HEK293 (cell line): ENCODE measurements around the gene PLXNA2.

ENCODE experiments used
- CTCF ChIA-PET: fragments of 350-600 bp; formaldehyde crosslinking; extraction: SDS; loops from one replicate; lab custom pipeline; 2021; ENCODE audit warnings: antibody characterized with exemption; lab: Yijun Ruan, JAX
- POLR2A ChIA-PET: fragments of 300-600 bp; formaldehyde crosslinking; extraction: SDS; loops from one replicate; lab custom pipeline; 2020; ENCODE audit warnings: antibody characterized with exemption, inconsistent platforms; lab: Yijun Ruan, JAX
- H3K27ac ChIP-seq: fragments of 200-500 bp; sonication (Bioruptor generic); 2 replicates; pipeline ENCODE4 v1.5.1; 2014; ENCODE audit warnings: low read depth, low read length, control low read depth, inconsistent platforms; ENCODE audit errors: extremely low read depth
- H3K36me3 ChIP-seq, 2 experiments: fragments of 200-500 bp in 1 of 2; sonication (Bioruptor generic) in 1 of 2; 1 replicate in 1 of 2; 2 replicates in 1 of 2; pipeline ENCODE4 v1.5.1; 2014 to 2017; ENCODE audit warnings: inconsistent platforms in 2 of 2, low read length in 2 of 2; ENCODE audit not compliant: control insufficient read depth in 2 of 2, insufficient read depth in 1 of 2
- H3K4me1 ChIP-seq: fragments of 200-500 bp; sonication (Bioruptor generic); 2 replicates; pipeline ENCODE4 v1.5.1; 2014; ENCODE audit warnings: mild to moderate bottlenecking, low read length, inconsistent platforms; ENCODE audit not compliant: control insufficient read depth, insufficient read depth
- H3K4me3 ChIP-seq: 2 replicates; pipeline ENCODE4 v1.5.1; 2011; ENCODE audit warnings: low read depth, mild to moderate bottlenecking, control low read depth, low read length, moderate library complexity
- H3K9me3 ChIP-seq: fragments of 200-500 bp; sonication (Bioruptor generic); 2 replicates; pipeline ENCODE4 v1.5.1; 2014; ENCODE audit warnings: low read depth, low read length, inconsistent platforms; ENCODE audit not compliant: control insufficient read depth, insufficient read depth
- KLF7 ChIP-seq: fragments of 450-650 bp; formaldehyde crosslinking; IDR thresholded peaks from 2 replicates; pipeline ENCODE4 v1.5.1; 2016; ENCODE audit warnings: missing biosample characterization, missing genetic modification characterization, borderline replicate concordance
- KLF9 ChIP-seq: fragments of 450-650 bp; formaldehyde crosslinking; IDR thresholded peaks from 2 replicates; pipeline ENCODE4 v1.5.1; 2016; ENCODE audit warnings: missing biosample characterization, missing genetic modification characterization, low read depth
- SCRT1 ChIP-seq: fragments of 450-650 bp; formaldehyde crosslinking; IDR thresholded peaks from 2 replicates; pipeline ENCODE4 v1.5.1; 2016; ENCODE audit warnings: missing biosample characterization, missing genetic modification characterization, borderline replicate concordance
- TRIM28 ChIP-seq: IDR thresholded peaks from 2 replicates; pipeline ENCODE4 v1.6.1; 2011; ENCODE audit warnings: low read length, control low read depth, borderline replicate concordance
- YY1 ChIP-seq: fragments of 450-650 bp; formaldehyde crosslinking; IDR thresholded peaks from 2 replicates; pipeline ENCODE4 v1.5.1; 2018; ENCODE audit warnings: missing biosample characterization, missing genetic modification characterization
- ZBTB48 ChIP-seq: fragments of 450-650 bp; formaldehyde crosslinking; IDR thresholded peaks from 2 replicates; pipeline ENCODE4 v1.5.1; 2016; ENCODE audit warnings: missing biosample characterization, missing genetic modification characterization
- ZBTB7A ChIP-seq: fragments of 450-650 bp; formaldehyde crosslinking; IDR thresholded peaks from 2 replicates; pipeline ENCODE4 v1.5.1; 2016; ENCODE audit warnings: low read depth, missing biosample characterization, missing genetic modification characterization
- ZFP69B ChIP-seq: fragments of 450-650 bp; formaldehyde crosslinking; IDR thresholded peaks from 2 replicates; pipeline ENCODE4 v1.5.1; 2016; ENCODE audit warnings: missing biosample characterization, missing genetic modification characterization
- ZNF133 ChIP-seq: fragments of 450-650 bp; formaldehyde crosslinking; IDR thresholded peaks from 2 replicates; pipeline ENCODE4 v1.5.1; 2016; ENCODE audit warnings: missing biosample characterization, missing genetic modification characterization
- ZNF221 ChIP-seq: fragments of 450-650 bp; formaldehyde crosslinking; IDR thresholded peaks from 2 replicates; pipeline ENCODE4 v1.5.1; 2017; ENCODE audit warnings: missing biosample characterization, missing genetic modification characterization, borderline replicate concordance
- ZNF354C ChIP-seq: fragments of 450-650 bp; formaldehyde crosslinking; IDR thresholded peaks from 2 replicates; pipeline ENCODE4 v1.5.1; 2016; ENCODE audit warnings: missing biosample characterization, missing genetic modification characterization, low read depth, borderline replicate concordance
- ZNF48 ChIP-seq: fragments of 450-650 bp; formaldehyde crosslinking; IDR thresholded peaks from 2 replicates; pipeline ENCODE4 v1.5.1; 2016; ENCODE audit warnings: missing biosample characterization, missing genetic modification characterization
- ZNF529 ChIP-seq: fragments of 450-650 bp; formaldehyde crosslinking; IDR thresholded peaks from 2 replicates; pipeline ENCODE4 v1.5.1; 2017; ENCODE audit warnings: missing genetic modification characterization, missing biosample characterization; ENCODE audit not compliant: insufficient replicate concordance
- ZNF664 ChIP-seq: fragments of 450-650 bp; formaldehyde crosslinking; IDR thresholded peaks from 2 replicates; pipeline ENCODE4 v1.5.1; 2016; ENCODE audit warnings: missing biosample characterization, missing genetic modification characterization
- ZNF747 ChIP-seq: fragments of 450-650 bp; formaldehyde crosslinking; IDR thresholded peaks from 2 replicates; pipeline ENCODE4 v1.5.1; 2016; ENCODE audit warnings: missing biosample characterization, missing genetic modification characterization
- ZNF785 ChIP-seq: fragments of 450-650 bp; formaldehyde crosslinking; IDR thresholded peaks from 2 replicates; pipeline ENCODE4 v1.5.1; 2016; ENCODE audit warnings: missing biosample characterization, missing genetic modification characterization
- ZNF837 ChIP-seq: fragments of 450-650 bp; formaldehyde crosslinking; IDR thresholded peaks from 2 replicates; pipeline ENCODE4 v1.5.1; 2016; ENCODE audit warnings: missing biosample characterization, missing genetic modification characterization
- TF ChIP-seq, protein P1 (sequence below): fragments of 450-650 bp; formaldehyde crosslinking; IDR thresholded peaks from 2 replicates; pipeline ENCODE4 v1.5.1; 2016; ENCODE audit warnings: missing biosample characterization, missing genetic modification characterization
- TF ChIP-seq, protein P2 (sequence below): fragments of 450-650 bp; formaldehyde crosslinking; IDR thresholded peaks from 2 replicates; pipeline ENCODE4 v1.5.1; 2017; ENCODE audit warnings: missing biosample characterization, missing genetic modification characterization
- TF ChIP-seq, protein P3 (sequence below): fragments of 450-650 bp; formaldehyde crosslinking; IDR thresholded peaks from 2 replicates; pipeline ENCODE4 v1.5.1; 2016; ENCODE audit warnings: missing biosample characterization, missing genetic modification characterization
- TF ChIP-seq, protein P4 (sequence below): fragments of 450-650 bp; formaldehyde crosslinking; IDR thresholded peaks from 2 replicates; pipeline ENCODE4 v1.5.1; 2017; ENCODE audit warnings: missing biosample characterization, missing genetic modification characterization
- TF ChIP-seq, protein P5 (sequence below): fragments of 450-650 bp; formaldehyde crosslinking; IDR thresholded peaks from 2 replicates; pipeline ENCODE4 v1.5.1; 2016; ENCODE audit warnings: missing biosample characterization, missing genetic modification characterization

The PLXNA2 gene

DNA sequence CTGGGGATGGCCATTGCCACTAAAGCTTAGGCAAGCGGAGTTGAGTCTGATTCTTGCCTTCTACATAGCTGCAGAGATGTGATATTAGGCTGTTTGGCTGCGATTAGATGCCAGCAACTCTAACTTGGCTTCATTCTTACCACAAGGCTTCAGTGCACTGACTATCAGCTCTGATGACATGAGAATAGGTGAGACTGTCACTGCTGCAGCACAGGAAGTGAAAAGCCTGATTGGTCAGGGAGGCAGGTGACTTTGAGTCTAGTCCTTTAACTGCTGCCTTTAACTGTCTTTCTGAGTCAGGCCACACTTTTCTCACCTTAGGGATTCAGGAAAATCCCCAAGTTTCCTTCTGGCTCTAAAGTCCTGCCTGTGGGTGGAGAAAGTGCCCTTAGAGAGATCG lies 14.1 kb upstream of the PLXNA2 start:
- H3K36me3 ChIP-seq: no peaks in the 10 kb centered on the region
- CTCF ChIA-PET: interaction anchor here (0.8 to 1.1 kb wide), 3 partner anchors 9 to 14 kb away, joined by 3 to 6 read pairs (median 3); partner anchors contain the start of gene PLXNA2
- POLR2A ChIA-PET: no interaction called here
- no peak overlapping the region for H3K4me3 ChIP-seq
- no peaks in the 10 kb centered on the region for H3K9me3 ChIP-seq
- TF ChIP-seq ZNF529 (tag by site-specific recombination) (no peak), ZNF354C (no peak), ZNF747 (tag by site-specific recombination) (no peak), ZNF664 (tag by site-specific recombination) (no peak), ZBTB48 (tag by site-specific recombination) (no peak), SCRT1 (no peak)
- no peak overlapping the region for H3K27ac ChIP-seq
- no peaks in the 10 kb centered on the region for H3K4me1 ChIP-seq

DNA sequence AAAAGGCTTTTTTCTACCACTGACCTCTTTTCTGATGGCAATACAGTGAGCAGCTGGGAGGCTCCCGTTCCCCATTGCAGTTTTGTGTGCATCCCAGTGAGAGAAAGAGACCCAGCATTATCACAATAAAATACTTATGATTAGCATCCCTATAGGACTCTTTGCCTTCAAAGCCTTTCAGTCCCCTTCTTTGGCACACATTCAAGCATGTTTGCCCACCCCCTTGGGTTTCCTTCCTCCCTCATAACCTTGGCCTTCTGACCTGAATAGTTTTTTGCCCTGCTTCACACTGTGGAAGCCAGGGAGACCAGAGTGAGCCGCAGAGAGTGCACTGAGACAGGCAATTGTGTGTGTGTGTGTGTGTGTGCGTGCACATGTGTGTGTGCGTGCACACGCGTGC lies 13.2 kb upstream of the PLXNA2 start:
- POLR2A ChIA-PET: no interaction called here
- H3K4me3 ChIP-seq: no peak overlapping the region
- TF ChIP-seq ZBTB7A (no peak), KLF9 (no peak), ZNF221 (tag by site-specific recombination) (no peak)
- TF ChIP-seq, protein P1, sequence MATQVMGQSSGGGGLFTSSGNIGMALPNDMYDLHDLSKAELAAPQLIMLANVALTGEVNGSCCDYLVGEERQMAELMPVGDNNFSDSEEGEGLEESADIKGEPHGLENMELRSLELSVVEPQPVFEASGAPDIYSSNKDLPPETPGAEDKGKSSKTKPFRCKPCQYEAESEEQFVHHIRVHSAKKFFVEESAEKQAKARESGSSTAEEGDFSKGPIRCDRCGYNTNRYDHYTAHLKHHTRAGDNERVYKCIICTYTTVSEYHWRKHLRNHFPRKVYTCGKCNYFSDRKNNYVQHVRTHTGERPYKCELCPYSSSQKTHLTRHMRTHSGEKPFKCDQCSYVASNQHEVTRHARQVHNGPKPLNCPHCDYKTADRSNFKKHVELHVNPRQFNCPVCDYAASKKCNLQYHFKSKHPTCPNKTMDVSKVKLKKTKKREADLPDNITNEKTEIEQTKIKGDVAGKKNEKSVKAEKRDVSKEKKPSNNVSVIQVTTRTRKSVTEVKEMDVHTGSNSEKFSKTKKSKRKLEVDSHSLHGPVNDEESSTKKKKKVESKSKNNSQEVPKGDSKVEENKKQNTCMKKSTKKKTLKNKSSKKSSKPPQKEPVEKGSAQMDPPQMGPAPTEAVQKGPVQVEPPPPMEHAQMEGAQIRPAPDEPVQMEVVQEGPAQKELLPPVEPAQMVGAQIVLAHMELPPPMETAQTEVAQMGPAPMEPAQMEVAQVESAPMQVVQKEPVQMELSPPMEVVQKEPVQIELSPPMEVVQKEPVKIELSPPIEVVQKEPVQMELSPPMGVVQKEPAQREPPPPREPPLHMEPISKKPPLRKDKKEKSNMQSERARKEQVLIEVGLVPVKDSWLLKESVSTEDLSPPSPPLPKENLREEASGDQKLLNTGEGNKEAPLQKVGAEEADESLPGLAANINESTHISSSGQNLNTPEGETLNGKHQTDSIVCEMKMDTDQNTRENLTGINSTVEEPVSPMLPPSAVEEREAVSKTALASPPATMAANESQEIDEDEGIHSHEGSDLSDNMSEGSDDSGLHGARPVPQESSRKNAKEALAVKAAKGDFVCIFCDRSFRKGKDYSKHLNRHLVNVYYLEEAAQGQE (tag by site-specific recombination): no peak
- H3K4me1 ChIP-seq: no peaks in the 10 kb centered on the region
- CTCF ChIA-PET: interaction anchor here (0.8 to 1.1 kb wide), 2 partner anchors 10 to 13 kb away, joined by 3 to 6 read pairs; partner anchors contain the start of gene PLXNA2
- no peak overlapping the region for H3K27ac ChIP-seq
- H3K9me3 ChIP-seq: no peaks in the 10 kb centered on the region
- H3K36me3 ChIP-seq: no peaks in the 10 kb centered on the region

DNA sequence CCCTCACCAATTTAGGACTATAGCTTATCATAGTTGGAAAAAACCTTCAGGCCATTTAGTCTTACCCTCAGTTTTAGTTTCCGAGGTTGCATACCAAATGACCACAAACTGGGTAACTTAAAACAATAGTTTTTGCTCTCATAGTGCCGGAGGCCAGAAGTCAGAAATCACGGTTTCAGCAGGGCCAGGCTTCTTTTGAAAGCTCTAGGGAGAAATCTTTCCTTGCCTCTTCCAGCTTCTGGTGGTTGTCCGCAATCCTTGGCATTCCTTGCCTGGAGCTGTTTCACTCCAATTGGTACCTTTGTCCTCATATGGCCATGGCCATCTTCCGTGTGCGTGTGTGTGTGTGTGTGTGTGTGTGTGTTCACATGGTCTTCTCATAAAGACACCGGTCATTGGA lies 12.4 kb upstream of the PLXNA2 start:
- Histone ChIP-seq H3K27ac (no peak overlapping the region), H3K4me1 (no peaks in the 10 kb centered on the region), H3K4me3 (no peak overlapping the region), H3K9me3 (no peaks in the 10 kb centered on the region), H3K36me3 (no peaks in the 10 kb centered on the region)
- ChIA-PET CTCF (interaction anchor here (0.8 kb wide), 1 partner anchor 11 kb away, joined by 3 read pairs; no protein-coding TSS in a partner anchor), POLR2A (no interaction called here)
- TF ChIP-seq ZFP69B (tag by site-specific recombination) (no peak), TRIM28 (no peak), ZNF837 (tag by site-specific recombination) (no peak), ZNF785 (tag by site-specific recombination) (no peak), ZNF133 (tag by site-specific recombination) (no peak), KLF7 (tag by site-specific recombination) (no peak), YY1 (tag by site-specific recombination) (no peak), ZNF48 (tag by site-specific recombination) (no peak)
- TF ChIP-seq, protein P2, sequence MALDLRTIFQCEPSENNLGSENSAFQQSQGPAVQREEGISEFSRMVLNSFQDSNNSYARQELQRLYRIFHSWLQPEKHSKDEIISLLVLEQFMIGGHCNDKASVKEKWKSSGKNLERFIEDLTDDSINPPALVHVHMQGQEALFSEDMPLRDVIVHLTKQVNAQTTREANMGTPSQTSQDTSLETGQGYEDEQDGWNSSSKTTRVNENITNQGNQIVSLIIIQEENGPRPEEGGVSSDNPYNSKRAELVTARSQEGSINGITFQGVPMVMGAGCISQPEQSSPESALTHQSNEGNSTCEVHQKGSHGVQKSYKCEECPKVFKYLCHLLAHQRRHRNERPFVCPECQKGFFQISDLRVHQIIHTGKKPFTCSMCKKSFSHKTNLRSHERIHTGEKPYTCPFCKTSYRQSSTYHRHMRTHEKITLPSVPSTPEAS: no peak
- TF ChIP-seq, protein P3, sequence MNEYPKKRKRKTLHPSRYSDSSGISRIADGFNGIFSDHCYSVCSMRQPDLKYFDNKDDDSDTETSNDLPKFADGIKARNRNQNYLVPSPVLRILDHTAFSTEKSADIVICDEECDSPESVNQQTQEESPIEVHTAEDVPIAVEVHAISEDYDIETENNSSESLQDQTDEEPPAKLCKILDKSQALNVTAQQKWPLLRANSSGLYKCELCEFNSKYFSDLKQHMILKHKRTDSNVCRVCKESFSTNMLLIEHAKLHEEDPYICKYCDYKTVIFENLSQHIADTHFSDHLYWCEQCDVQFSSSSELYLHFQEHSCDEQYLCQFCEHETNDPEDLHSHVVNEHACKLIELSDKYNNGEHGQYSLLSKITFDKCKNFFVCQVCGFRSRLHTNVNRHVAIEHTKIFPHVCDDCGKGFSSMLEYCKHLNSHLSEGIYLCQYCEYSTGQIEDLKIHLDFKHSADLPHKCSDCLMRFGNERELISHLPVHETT (tag by site-specific recombination): no peak
- TF ChIP-seq, protein P4, sequence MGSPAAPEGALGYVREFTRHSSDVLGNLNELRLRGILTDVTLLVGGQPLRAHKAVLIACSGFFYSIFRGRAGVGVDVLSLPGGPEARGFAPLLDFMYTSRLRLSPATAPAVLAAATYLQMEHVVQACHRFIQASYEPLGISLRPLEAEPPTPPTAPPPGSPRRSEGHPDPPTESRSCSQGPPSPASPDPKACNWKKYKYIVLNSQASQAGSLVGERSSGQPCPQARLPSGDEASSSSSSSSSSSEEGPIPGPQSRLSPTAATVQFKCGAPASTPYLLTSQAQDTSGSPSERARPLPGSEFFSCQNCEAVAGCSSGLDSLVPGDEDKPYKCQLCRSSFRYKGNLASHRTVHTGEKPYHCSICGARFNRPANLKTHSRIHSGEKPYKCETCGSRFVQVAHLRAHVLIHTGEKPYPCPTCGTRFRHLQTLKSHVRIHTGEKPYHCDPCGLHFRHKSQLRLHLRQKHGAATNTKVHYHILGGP: no peak
- TF ChIP-seq, protein P5, sequence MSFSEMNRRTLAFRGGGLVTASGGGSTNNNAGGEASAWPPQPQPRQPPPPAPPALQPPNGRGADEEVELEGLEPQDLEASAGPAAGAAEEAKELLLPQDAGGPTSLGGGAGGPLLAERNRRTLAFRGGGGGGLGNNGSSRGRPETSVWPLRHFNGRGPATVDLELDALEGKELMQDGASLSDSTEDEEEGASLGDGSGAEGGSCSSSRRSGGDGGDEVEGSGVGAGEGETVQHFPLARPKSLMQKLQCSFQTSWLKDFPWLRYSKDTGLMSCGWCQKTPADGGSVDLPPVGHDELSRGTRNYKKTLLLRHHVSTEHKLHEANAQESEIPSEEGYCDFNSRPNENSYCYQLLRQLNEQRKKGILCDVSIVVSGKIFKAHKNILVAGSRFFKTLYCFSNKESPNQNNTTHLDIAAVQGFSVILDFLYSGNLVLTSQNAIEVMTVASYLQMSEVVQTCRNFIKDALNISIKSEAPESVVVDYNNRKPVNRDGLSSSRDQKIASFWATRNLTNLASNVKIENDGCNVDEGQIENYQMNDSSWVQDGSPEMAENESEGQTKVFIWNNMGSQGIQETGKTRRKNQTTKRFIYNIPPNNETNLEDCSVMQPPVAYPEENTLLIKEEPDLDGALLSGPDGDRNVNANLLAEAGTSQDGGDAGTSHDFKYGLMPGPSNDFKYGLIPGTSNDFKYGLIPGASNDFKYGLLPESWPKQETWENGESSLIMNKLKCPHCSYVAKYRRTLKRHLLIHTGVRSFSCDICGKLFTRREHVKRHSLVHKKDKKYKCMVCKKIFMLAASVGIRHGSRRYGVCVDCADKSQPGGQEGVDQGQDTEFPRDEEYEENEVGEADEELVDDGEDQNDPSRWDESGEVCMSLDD (tag by site-specific recombination): no peak
